Fibroblast of mammary gland (primary cell): ENCODE data around the gene ADGRB3.

Experiments
- DNase-seq: peaks from one replicate; pipeline ENCODE4 v3.0.0-alpha.2; 2010; ENCODE audit warnings: low read depth
- H3K4me3 ChIP-seq: 2 replicates; pipeline ENCODE4 v1.5.1; 2011; ENCODE audit warnings: low read depth, mild to moderate bottlenecking, low read length, moderate library complexity; ENCODE audit not compliant: control insufficient read depth
- TF ChIP-seq, protein P1 (sequence below): conservative IDR thresholded peaks from 2 replicates; pipeline ENCODE4 v1.5.1; 2011; ENCODE audit warnings: low read depth, low read length, inconsistent platforms; ENCODE audit not compliant: control insufficient read depth, insufficient read depth

ADGRB3 gene

DNA sequence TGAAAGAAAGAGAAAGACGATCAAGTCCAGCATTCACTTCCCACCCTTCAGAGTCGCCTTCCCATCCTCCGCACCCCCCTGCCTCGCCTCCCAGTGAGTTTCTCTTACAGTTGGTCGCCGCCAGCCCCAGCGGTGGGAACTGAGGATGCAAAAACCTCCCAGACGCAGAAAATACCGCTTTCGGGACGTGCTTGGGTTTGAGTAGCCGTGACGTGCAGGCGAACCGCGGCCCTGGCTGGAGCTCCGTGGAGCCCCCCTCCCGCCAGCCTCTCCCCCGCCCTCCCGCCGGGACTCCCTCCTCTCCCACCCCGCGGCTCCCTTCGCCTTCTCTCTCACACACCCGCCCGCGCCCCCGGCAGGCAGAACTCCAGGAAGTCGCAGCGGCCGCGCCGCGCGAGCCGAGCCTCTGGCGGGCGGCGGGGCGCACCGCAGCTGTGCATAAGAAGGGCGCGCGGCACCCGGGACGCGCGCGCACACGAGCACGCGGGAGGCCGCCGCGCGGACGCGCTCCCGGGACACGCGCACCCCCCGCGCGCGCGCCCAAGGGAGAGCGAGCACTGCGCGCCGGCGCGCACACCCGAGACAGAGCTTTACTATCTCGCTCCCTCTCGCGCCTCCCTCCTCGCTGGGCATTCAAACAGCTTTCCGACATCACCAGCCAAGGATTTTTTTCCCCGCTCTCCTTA lies at the start of gene ADGRB3:
Gene ADGRB3 (plus strand): TSS at position 557 of the 686 bp plus-strand sequence. CDS start 3,394 bp downstream, outside the sequence.
- peak; percentile 46 for DNase-seq
- H3K4me3 ChIP-seq = peak within 1 kb of the TSS; percentile 53
- TF ChIP-seq, protein P1, sequence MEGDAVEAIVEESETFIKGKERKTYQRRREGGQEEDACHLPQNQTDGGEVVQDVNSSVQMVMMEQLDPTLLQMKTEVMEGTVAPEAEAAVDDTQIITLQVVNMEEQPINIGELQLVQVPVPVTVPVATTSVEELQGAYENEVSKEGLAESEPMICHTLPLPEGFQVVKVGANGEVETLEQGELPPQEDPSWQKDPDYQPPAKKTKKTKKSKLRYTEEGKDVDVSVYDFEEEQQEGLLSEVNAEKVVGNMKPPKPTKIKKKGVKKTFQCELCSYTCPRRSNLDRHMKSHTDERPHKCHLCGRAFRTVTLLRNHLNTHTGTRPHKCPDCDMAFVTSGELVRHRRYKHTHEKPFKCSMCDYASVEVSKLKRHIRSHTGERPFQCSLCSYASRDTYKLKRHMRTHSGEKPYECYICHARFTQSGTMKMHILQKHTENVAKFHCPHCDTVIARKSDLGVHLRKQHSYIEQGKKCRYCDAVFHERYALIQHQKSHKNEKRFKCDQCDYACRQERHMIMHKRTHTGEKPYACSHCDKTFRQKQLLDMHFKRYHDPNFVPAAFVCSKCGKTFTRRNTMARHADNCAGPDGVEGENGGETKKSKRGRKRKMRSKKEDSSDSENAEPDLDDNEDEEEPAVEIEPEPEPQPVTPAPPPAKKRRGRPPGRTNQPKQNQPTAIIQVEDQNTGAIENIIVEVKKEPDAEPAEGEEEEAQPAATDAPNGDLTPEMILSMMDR = no peak

DNA sequence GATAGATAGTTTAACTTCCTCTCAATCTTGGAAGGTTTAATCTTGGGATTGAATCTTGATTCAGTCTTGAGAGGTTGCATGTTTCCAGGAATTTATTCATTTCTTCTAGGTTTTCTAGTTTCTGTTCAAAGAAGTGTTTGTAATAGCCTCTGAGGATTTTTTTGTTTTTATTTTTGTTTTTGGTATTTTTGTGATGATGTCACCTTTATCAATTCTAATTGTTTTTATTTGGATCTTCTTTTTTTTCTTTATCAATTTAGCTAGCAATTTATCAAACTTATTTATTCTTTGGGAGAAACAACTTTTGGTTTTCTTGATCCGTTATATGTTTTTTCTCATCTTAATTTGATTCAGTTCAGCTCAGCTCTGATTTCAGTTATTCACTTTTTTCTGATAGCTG lies 41.5 kb upstream of the ADGRB3 start:
- no peak overlapping the region for H3K4me3 ChIP-seq
- TF ChIP-seq, protein P1 = no peak
- DNase-seq = no peak

DNA sequence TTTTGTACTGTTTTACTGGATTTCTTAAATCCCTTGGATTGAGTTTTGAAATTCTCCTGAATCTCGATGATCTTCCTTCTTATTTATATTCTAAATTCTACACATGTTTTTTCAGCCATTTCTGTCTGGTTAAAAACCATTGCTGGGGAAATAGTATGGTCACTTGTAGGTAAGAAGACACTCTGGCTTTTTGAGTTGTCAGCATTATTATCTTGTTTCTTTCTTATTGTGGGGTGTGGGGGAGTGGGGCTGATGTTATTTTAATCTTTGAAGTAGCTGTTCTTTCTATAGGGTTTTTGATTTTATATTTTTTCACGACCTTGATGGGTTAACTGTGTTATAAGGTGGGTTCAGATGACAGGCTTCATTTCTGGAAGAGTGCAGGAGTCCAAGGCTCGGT lies 37.4 kb upstream of the ADGRB3 start:
- TF ChIP-seq, protein P1 = no peak
- no peak for DNase-seq
- H3K4me3 ChIP-seq = no peak overlapping the region

DNA sequence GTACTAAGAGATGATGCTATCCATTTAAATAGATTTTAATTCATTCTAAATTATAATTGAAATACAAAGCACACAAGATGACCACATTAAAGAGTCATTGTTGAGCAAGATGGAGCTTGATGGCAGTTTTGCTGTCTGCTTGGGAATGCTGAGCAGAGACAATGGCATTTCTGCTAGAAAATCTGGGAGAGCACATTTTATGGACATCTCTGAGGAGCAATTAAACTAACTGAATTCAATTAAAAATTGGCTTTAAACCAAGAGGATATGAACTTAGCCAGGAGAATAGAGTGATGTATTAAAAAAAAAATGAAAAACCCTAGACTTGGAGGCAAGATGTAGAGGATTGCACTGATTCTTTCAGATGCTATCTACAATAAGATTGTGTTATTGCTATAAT lies 19.1 kb upstream of the ADGRB3 start:
- no peak for DNase-seq
- no peak overlapping the region for H3K4me3 ChIP-seq
- TF ChIP-seq, protein P1 = no peak

DNA sequence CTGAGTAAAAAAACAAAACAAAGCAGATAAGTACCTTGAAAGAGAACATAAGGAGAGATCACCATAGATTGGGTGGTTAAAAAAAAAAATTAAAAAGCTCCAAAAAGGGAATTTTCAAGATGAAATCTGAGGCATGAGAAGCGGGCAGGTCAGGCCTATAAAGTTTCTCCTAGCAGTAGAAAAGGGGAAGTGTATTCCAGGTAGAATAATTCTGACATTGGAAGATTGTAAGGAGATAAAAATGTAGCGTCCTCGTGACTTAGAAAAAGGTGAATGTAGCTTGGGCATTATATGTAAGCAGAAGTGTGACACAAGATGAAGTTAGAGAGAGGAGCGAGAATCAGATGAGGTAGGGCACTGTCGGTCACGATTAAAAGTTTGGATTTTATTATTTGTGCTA lies 9.1 kb upstream of the ADGRB3 start:
- TF ChIP-seq, protein P1 = no peak
- DNase-seq = no peak
- no peak overlapping the region for H3K4me3 ChIP-seq

DNA sequence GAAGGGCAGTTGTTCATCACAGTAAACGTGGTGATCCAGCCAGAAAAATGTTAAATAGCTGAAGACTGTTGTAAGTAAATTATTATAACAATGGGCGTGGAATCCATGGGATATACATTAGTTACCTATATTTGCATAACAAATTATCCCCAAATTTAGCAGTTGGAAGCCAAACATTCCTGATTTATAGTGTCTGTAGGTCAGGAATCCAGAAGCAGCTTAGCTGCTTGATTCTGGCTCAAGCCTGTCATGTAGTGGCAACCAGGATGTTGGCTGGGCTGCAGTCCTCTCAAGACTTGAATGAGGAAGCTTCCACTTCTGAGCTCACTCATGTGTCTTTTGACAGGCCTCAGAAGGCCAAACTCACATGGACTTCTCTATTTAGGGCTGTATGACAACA lies 6.9 kb upstream of the ADGRB3 start:
- TF ChIP-seq, protein P1 = no peak
- no peak overlapping the region for H3K4me3 ChIP-seq
- DNase-seq = no peak
